Measurements from ENCODE around the gene SCAPER. TPM values are rescaled to one million over a fixed set of nuclear protein-coding genes. Genes with fewer than 3 reads are reported as not detected.

The SCAPER gene
- total and polyA plus RNA-seq, 12 donors = 6.9 to 48.1 (median 39.5) TPM

DNA sequence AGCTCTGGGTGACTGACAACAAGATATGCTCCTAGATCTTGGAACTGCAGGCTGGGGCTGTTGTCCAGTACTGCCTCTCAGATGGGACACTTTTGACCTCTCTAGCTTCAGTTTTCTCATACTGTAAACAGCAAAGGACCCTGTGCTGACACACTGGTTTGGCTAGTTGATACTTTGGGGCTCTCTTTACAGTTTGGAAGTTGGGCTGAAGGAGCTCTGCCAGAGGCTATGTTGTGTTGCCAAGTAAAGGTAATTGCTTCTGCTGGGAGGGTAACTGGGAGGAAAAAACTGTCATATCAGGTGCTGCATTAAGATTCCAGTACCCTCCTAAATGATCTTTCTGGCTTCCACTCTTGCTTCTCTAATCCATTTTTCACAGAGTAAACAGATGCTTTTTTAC lies 514.6 kb downstream of the SCAPER start:
- TF ChIP-seq, protein P1, sequence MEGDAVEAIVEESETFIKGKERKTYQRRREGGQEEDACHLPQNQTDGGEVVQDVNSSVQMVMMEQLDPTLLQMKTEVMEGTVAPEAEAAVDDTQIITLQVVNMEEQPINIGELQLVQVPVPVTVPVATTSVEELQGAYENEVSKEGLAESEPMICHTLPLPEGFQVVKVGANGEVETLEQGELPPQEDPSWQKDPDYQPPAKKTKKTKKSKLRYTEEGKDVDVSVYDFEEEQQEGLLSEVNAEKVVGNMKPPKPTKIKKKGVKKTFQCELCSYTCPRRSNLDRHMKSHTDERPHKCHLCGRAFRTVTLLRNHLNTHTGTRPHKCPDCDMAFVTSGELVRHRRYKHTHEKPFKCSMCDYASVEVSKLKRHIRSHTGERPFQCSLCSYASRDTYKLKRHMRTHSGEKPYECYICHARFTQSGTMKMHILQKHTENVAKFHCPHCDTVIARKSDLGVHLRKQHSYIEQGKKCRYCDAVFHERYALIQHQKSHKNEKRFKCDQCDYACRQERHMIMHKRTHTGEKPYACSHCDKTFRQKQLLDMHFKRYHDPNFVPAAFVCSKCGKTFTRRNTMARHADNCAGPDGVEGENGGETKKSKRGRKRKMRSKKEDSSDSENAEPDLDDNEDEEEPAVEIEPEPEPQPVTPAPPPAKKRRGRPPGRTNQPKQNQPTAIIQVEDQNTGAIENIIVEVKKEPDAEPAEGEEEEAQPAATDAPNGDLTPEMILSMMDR (IDR thresholded peaks at IDR 0.05) = no peak
- ATAC-seq (no peak), DNase-seq (no peak)
- H3K36me3 ChIP-seq = no peaks in the 10 kb centered on the region
- H3K27ac ChIP-seq = no peak overlapping the region
- no peaks in the 10 kb centered on the region for H3K9me3 ChIP-seq
- intact Hi-C loops (cut with DNase I) = no loop called here
- no peak overlapping the region for H3K4me3 ChIP-seq
- no peaks in the 10 kb centered on the region for H3K4me1 ChIP-seq
- H3K27me3 ChIP-seq = no peaks in the 10 kb centered on the region

DNA sequence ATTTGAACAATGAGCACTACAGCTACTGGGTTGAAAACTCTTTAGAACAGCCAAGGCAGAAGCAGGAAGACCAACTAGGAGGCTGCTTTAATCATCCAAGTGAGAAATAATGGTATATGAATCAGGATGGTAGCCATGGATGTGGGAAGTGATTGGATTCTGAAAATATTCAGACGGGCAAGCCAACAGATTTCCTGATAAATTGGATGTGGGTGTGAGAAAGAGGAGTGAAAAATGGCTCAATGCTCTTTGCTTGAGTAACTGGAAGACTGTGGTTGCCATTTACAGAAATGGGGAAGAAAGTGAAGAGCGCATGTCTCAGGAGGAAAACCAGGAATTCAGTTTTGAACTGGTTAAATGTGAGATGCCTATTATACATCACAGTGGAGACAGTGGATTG lies 518.2 kb downstream of the SCAPER start:
- WGBS, 2 donors = 92 to 97% methylated on average over 2 of the region's 2 CpGs
- DNase-seq = no peak
- intact Hi-C loops (cut with DNase I) = no loop called here
- Histone ChIP-seq H3K27me3 (no peaks in the 10 kb centered on the region), H3K36me3 (peaks cover 0 to 7% (median 0%) of the 10 kb centered on the region in 9 donors), H3K27ac (no peak overlapping the region), H3K4me1 (no peaks in the 10 kb centered on the region), H3K9me3 (no peaks in the 10 kb centered on the region), H3K4me3 (no peak overlapping the region)
- no peak for ATAC-seq
- TF ChIP-seq, protein P1 (IDR thresholded peaks at IDR 0.05) = no peak

DNA sequence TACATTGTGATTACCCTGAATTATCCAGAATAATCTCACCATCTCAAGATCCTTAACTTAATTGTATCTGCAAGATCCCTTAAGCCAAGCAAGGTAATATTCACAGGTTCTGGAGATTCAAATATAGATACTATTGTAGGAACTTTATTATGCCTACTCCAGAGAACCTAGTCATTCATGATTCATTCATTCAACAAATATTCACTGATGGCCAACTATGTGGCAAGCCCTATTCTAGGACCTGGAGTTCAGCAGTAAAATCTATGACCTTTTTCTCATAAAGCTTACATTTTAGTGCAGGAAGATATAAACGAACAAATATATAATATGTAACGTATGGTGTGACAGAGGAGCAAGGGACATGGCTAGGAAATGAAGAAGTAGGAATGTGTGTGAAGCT lies 519.0 kb downstream of the SCAPER start:
- TF ChIP-seq, protein P1 (IDR thresholded peaks at IDR 0.05) = no peak
- intact Hi-C loops (cut with DNase I) = no loop called here
- Histone ChIP-seq H3K27ac (no peak overlapping the region), H3K9me3 (no peaks in the 10 kb centered on the region), H3K4me1 (no peaks in the 10 kb centered on the region), H3K36me3 (peaks cover 0 to 13% (median 0%) of the 10 kb centered on the region in 9 donors), H3K4me3 (no peak overlapping the region), H3K27me3 (no peaks in the 10 kb centered on the region)
- ATAC-seq (no peak), DNase-seq (no peak)
- 96 to 97% methylated on average over 2 of the region's 2 CpGs for WGBS, 2 donors

DNA sequence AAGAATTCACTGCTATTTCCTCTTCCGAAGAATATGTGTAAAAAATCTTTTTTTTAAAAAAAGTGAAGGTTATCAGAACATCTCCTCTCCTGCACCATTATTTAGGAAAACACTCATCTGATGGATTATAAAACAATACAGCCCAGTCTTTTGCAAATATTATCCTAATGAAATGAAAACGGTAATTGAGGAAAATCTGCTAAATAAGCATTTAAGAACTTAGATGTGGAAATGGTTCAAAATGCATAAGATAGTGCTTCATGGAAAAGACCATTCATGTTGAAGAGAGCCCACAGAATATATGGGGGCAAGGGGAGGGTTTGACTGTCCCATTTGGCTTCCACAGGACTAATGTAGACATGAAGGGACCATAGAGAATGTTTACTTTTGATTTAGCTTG lies 520.7 kb downstream of the SCAPER start:
- Histone ChIP-seq H3K4me1 (no peaks in the 10 kb centered on the region), H3K36me3 (peaks cover 0 to 23% (median 0%) of the 10 kb centered on the region in 9 donors), H3K27me3 (no peaks in the 10 kb centered on the region), H3K27ac (no peak overlapping the region), H3K4me3 (no peak overlapping the region), H3K9me3 (no peaks in the 10 kb centered on the region)
- TF ChIP-seq, protein P1 (IDR thresholded peaks at IDR 0.05) = no peak
- 96 to 99% methylated on average over 2 of the region's 2 CpGs for WGBS, 2 donors
- DNase-seq (no peak), ATAC-seq (no peak)
- intact Hi-C loops (cut with DNase I) = no loop called here

Data from heart right ventricle (tissue), 16 donors.